ENCODE data around the gene ERGIC1. TPM values are rescaled to one million over a fixed set of nuclear protein-coding genes. Genes with fewer than 3 reads are reported as not detected.

Gene ERGIC1
- total and polyA plus RNA-seq, 2 of the 13 experiments (the other 11 are each of a cell fraction or from before 2014, with no cell fraction given) = 78.5 to 184 TPM

DNA sequence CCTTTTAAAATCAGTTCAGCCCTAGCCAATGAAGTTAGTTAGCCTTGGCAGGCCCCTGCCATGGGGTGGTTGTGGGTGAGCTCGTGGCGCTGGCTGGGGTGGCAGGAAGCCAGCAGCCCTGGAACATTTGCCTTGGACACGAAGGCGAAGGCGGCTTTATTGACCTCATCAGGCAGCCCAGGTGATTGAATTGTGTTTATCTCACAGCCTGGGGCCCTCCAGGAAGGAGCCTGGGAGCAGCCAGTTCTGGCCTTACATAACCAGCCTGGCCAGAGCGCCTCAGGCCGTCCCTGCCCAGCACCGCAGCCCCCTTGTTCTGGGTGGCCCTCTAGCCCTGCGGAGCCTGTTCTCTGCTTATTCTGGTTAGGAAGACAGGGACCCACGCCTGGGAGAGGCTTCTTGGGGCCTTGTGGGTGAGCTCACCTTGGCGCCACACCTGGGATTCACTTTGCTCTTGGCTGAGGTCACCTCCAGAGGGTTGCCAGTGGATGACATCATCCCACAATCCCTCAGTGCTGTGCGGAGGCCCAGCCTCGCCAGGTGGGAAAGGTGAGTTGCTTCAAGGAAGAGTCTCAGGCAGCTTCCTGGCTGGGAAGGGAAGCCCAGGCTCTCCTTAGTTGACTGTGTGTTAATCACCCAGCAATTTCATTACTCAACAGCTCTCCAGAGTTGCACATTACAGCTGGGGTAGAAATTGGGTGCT, 70.7 kb downstream of the ERGIC1 start (continued):
- TF ChIP-seq, protein P1, sequence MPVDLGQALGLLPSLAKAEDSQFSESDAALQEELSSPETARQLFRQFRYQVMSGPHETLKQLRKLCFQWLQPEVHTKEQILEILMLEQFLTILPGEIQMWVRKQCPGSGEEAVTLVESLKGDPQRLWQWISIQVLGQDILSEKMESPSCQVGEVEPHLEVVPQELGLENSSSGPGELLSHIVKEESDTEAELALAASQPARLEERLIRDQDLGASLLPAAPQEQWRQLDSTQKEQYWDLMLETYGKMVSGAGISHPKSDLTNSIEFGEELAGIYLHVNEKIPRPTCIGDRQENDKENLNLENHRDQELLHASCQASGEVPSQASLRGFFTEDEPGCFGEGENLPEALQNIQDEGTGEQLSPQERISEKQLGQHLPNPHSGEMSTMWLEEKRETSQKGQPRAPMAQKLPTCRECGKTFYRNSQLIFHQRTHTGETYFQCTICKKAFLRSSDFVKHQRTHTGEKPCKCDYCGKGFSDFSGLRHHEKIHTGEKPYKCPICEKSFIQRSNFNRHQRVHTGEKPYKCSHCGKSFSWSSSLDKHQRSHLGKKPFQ (CRISPR knock-in tag; IDR thresholded peaks at IDR 0.05; ENCODE audit: insufficient replicate concordance) = no peak
- TF ChIP-seq ZFP90 (CRISPR knock-in tag; IDR thresholded peaks at IDR 0.05; ENCODE audit: borderline replicate concordance) (no peak), ELF4 (CRISPR knock-in tag; IDR thresholded peaks at IDR 0.05; ENCODE audit: borderline replicate concordance) (no peak), RAD51 (IDR thresholded peaks at IDR 0.05; ENCODE audit: borderline replicate concordance) (no peak), ZSCAN31 (CRISPR knock-in tag; IDR thresholded peaks at IDR 0.05; ENCODE audit: low read depth) (no peak), RARG (CRISPR knock-in tag; IDR thresholded peaks at IDR 0.05; ENCODE audit: low read depth) (no peak), HDAC2 (CRISPR knock-in tag; IDR thresholded peaks at IDR 0.05) (no peak), ZNF607 (CRISPR knock-in tag; IDR thresholded peaks at IDR 0.05; ENCODE audit: borderline replicate concordance) (no peak), MBNL3 (CRISPR knock-in tag; conservative IDR thresholded peaks at IDR 0.05) (no peak), IRX3 (CRISPR knock-in tag; IDR thresholded peaks at IDR 0.05; ENCODE audit: borderline replicate concordance, low read depth) (no peak), GATA4 (IDR thresholded peaks at IDR 0.05; ENCODE audit: borderline replicate concordance, low read depth) (no peak), ZNF337 (CRISPR knock-in tag; IDR thresholded peaks at IDR 0.05; ENCODE audit: borderline replicate concordance, low read depth) (no peak), TAF1 (CRISPR knock-in tag; IDR thresholded peaks at IDR 0.05) (no peak), AKAP8 (CRISPR knock-in tag; IDR thresholded peaks at IDR 0.05) (no peak), NCOA1 (CRISPR knock-in tag; IDR thresholded peaks at IDR 0.05) (no peak), ZNF350 (CRISPR knock-in tag; IDR thresholded peaks at IDR 0.05; ENCODE audit: borderline replicate concordance, low read depth) (no peak), SATB2 (CRISPR knock-in tag; IDR thresholded peaks at IDR 0.05) (no peak)
- TF ChIP-seq, protein P2, sequence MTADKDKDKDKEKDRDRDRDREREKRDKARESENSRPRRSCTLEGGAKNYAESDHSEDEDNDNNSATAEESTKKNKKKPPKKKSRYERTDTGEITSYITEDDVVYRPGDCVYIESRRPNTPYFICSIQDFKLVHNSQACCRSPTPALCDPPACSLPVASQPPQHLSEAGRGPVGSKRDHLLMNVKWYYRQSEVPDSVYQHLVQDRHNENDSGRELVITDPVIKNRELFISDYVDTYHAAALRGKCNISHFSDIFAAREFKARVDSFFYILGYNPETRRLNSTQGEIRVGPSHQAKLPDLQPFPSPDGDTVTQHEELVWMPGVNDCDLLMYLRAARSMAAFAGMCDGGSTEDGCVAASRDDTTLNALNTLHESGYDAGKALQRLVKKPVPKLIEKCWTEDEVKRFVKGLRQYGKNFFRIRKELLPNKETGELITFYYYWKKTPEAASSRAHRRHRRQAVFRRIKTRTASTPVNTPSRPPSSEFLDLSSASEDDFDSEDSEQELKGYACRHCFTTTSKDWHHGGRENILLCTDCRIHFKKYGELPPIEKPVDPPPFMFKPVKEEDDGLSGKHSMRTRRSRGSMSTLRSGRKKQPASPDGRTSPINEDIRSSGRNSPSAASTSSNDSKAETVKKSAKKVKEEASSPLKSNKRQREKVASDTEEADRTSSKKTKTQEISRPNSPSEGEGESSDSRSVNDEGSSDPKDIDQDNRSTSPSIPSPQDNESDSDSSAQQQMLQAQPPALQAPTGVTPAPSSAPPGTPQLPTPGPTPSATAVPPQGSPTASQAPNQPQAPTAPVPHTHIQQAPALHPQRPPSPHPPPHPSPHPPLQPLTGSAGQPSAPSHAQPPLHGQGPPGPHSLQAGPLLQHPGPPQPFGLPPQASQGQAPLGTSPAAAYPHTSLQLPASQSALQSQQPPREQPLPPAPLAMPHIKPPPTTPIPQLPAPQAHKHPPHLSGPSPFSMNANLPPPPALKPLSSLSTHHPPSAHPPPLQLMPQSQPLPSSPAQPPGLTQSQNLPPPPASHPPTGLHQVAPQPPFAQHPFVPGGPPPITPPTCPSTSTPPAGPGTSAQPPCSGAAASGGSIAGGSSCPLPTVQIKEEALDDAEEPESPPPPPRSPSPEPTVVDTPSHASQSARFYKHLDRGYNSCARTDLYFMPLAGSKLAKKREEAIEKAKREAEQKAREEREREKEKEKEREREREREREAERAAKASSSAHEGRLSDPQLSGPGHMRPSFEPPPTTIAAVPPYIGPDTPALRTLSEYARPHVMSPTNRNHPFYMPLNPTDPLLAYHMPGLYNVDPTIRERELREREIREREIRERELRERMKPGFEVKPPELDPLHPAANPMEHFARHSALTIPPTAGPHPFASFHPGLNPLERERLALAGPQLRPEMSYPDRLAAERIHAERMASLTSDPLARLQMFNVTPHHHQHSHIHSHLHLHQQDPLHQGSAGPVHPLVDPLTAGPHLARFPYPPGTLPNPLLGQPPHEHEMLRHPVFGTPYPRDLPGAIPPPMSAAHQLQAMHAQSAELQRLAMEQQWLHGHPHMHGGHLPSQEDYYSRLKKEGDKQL (CRISPR knock-in tag; IDR thresholded peaks at IDR 0.05; ENCODE audit: low read depth) = no peak
- TF ChIP-seq, protein P3, sequence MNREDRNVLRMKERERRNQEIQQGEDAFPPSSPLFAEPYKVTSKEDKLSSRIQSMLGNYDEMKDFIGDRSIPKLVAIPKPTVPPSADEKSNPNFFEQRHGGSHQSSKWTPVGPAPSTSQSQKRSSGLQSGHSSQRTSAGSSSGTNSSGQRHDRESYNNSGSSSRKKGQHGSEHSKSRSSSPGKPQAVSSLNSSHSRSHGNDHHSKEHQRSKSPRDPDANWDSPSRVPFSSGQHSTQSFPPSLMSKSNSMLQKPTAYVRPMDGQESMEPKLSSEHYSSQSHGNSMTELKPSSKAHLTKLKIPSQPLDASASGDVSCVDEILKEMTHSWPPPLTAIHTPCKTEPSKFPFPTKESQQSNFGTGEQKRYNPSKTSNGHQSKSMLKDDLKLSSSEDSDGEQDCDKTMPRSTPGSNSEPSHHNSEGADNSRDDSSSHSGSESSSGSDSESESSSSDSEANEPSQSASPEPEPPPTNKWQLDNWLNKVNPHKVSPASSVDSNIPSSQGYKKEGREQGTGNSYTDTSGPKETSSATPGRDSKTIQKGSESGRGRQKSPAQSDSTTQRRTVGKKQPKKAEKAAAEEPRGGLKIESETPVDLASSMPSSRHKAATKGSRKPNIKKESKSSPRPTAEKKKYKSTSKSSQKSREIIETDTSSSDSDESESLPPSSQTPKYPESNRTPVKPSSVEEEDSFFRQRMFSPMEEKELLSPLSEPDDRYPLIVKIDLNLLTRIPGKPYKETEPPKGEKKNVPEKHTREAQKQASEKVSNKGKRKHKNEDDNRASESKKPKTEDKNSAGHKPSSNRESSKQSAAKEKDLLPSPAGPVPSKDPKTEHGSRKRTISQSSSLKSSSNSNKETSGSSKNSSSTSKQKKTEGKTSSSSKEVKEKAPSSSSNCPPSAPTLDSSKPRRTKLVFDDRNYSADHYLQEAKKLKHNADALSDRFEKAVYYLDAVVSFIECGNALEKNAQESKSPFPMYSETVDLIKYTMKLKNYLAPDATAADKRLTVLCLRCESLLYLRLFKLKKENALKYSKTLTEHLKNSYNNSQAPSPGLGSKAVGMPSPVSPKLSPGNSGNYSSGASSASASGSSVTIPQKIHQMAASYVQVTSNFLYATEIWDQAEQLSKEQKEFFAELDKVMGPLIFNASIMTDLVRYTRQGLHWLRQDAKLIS (CRISPR knock-in tag; IDR thresholded peaks at IDR 0.05) = no peak
